HCT116 (cell line): ENCODE results near the gene SSB.

Experiments
- ELF1 ChIP-seq: IDR thresholded peaks from 2 replicates; pipeline ENCODE4 v1.6.1; 2012; ENCODE audit warnings: low read depth, borderline replicate concordance
- EZH2 ChIP-seq: fragments of 200-600 bp; sonication (generic); IDR thresholded peaks from 2 replicates; pipeline ENCODE4 v1.6.1; 2017; ENCODE audit warnings: antibody characterized with exemption, mixed run types
- EZH2phosphoT487 ChIP-seq: fragments of 200-600 bp; IDR thresholded peaks from 2 replicates; pipeline ENCODE4 v1.6.1; 2018; ENCODE audit warnings: antibody characterized with exemption, borderline replicate concordance
- JUND ChIP-seq: IDR thresholded peaks from 2 replicates; pipeline ENCODE4 v1.6.1; 2012
- POLR2A ChIP-seq: IDR thresholded peaks from 2 replicates; pipeline ENCODE4 v1.7.0; 2011; ENCODE audit warnings: borderline replicate concordance; ENCODE audit not compliant: insufficient read depth, insufficient read length; ENCODE audit errors: extremely low read depth
- POLR2AphosphoS5 ChIP-seq: IDR thresholded peaks from 2 replicates; pipeline ENCODE4 v1.6.1; 2011; ENCODE audit warnings: mild to moderate bottlenecking, low read depth, low read length, moderate library complexity
- RAD21 ChIP-seq: IDR thresholded peaks from 2 replicates; pipeline ENCODE4 v1.6.1; 2012; ENCODE audit warnings: low read depth, mild to moderate bottlenecking
- SP1 ChIP-seq: IDR thresholded peaks from 2 replicates; pipeline ENCODE4 v1.6.1; 2012; ENCODE audit warnings: low read depth
- YY1 ChIP-seq: IDR thresholded peaks from 2 replicates; pipeline ENCODE4 v1.6.1; 2011; ENCODE audit warnings: low read length, low read depth, moderate library complexity, mild to moderate bottlenecking; ENCODE audit not compliant: insufficient replicate concordance; ENCODE audit errors: extremely low read depth
- TF ChIP-seq, protein P1 (sequence below), 3 experiments: fragments of 200-600 bp in 1 of 3; sonication (generic) in 1 of 3; IDR thresholded peaks in 2 of 3; conservative IDR thresholded peaks in 1 of 3; 2 replicates each; pipeline ENCODE4 v1.5.1; 2012 to 2017; ENCODE audit warnings: low read depth in 2 of 3, low read length in 2 of 3, antibody characterized with exemption in 1 of 3, borderline replicate concordance in 1 of 3, control low read depth in 1 of 3, mild to moderate bottlenecking in 1 of 3, mixed read lengths in 1 of 3, mixed run types in 1 of 3, moderate library complexity in 1 of 3; ENCODE audit not compliant: insufficient read depth in 1 of 3
- TF ChIP-seq, protein P2 (sequence below): IDR thresholded peaks from 2 replicates; pipeline ENCODE4 v1.6.1; 2012; ENCODE audit warnings: low read depth
- TF ChIP-seq, protein P3 (sequence below): IDR thresholded peaks from 2 replicates; pipeline ENCODE4 v1.6.1; 2012
- TF ChIP-seq, protein P4 (sequence below): IDR thresholded peaks from 2 replicates; pipeline ENCODE4 v1.6.1; 2012

DNA sequence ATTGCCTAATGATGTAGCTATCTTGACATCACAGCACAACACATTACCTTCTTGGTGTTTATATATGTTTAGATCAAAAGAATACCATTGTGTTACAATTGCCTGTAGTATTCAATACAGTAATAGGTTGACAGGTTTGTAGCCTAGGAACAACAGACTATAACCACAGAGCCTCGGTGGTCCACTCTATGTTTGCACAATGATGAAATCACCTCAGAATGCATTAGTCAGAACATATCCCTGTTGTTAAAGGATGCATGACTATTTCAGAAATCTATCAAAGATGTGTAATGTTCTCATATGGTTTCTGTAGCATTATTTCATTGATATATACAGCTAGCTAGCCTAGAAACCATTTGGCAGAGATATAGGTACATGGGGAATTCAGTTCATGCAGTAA is 17.2 kb downstream of the SSB start:
- TF ChIP-seq POLR2AphosphoS5 (no peak), YY1 (no peak), POLR2A (no peak), RAD21 (no peak), SP1 (no peak), ELF1 (no peak), JUND (no peak), EZH2phosphoT487 (no peak), EZH2 (no peak)
- TF ChIP-seq, protein P1, sequence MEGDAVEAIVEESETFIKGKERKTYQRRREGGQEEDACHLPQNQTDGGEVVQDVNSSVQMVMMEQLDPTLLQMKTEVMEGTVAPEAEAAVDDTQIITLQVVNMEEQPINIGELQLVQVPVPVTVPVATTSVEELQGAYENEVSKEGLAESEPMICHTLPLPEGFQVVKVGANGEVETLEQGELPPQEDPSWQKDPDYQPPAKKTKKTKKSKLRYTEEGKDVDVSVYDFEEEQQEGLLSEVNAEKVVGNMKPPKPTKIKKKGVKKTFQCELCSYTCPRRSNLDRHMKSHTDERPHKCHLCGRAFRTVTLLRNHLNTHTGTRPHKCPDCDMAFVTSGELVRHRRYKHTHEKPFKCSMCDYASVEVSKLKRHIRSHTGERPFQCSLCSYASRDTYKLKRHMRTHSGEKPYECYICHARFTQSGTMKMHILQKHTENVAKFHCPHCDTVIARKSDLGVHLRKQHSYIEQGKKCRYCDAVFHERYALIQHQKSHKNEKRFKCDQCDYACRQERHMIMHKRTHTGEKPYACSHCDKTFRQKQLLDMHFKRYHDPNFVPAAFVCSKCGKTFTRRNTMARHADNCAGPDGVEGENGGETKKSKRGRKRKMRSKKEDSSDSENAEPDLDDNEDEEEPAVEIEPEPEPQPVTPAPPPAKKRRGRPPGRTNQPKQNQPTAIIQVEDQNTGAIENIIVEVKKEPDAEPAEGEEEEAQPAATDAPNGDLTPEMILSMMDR (IDR thresholded peaks at IDR 0.05 in 2 of 3, conservative IDR thresholded peaks at IDR 0.05 in 1 of 3; ENCODE audit: borderline replicate concordance in 1 of 3, insufficient read depth in 1 of 3, low read depth in 2 of 3, low read length in 2 of 3): no peak
- TF ChIP-seq, protein P2, sequence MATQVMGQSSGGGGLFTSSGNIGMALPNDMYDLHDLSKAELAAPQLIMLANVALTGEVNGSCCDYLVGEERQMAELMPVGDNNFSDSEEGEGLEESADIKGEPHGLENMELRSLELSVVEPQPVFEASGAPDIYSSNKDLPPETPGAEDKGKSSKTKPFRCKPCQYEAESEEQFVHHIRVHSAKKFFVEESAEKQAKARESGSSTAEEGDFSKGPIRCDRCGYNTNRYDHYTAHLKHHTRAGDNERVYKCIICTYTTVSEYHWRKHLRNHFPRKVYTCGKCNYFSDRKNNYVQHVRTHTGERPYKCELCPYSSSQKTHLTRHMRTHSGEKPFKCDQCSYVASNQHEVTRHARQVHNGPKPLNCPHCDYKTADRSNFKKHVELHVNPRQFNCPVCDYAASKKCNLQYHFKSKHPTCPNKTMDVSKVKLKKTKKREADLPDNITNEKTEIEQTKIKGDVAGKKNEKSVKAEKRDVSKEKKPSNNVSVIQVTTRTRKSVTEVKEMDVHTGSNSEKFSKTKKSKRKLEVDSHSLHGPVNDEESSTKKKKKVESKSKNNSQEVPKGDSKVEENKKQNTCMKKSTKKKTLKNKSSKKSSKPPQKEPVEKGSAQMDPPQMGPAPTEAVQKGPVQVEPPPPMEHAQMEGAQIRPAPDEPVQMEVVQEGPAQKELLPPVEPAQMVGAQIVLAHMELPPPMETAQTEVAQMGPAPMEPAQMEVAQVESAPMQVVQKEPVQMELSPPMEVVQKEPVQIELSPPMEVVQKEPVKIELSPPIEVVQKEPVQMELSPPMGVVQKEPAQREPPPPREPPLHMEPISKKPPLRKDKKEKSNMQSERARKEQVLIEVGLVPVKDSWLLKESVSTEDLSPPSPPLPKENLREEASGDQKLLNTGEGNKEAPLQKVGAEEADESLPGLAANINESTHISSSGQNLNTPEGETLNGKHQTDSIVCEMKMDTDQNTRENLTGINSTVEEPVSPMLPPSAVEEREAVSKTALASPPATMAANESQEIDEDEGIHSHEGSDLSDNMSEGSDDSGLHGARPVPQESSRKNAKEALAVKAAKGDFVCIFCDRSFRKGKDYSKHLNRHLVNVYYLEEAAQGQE: no peak
- TF ChIP-seq, protein P3, sequence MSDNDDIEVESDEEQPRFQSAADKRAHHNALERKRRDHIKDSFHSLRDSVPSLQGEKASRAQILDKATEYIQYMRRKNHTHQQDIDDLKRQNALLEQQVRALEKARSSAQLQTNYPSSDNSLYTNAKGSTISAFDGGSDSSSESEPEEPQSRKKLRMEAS: no peak
- TF ChIP-seq, protein P4, sequence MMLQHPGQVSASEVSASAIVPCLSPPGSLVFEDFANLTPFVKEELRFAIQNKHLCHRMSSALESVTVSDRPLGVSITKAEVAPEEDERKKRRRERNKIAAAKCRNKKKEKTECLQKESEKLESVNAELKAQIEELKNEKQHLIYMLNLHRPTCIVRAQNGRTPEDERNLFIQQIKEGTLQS: no peak
